GM19438 (cell line): ENCODE measurements around the gene ARMCX1.
A peak's percentile ranks its signal among the peaks of the same experiment; 100 is the strongest.
"Not testable (repeated sequence)": the region's sequence is repeated elsewhere in the genome, so short reads cannot be mapped to it uniquely, and the experiment has no call there.

Experiments used
- ATAC-seq: cut with Tn5 transposase; IDR thresholded peaks from one replicate; pipeline ENCODE4 v1.9.1; 2021; ENCODE audit warnings: low read depth; ENCODE audit not compliant: unreplicated experiment

The ARMCX1 gene

GRCh38 chrX:101550362-101550750, at the start of gene ARMCX1:
Gene ARMCX1 (plus strand): TSS chrX:101550547. CDS start chrX:101552931, 2,384 bp downstream.
- ATAC-seq, result no peak

GRCh38 chrX:101502929-101503328, 47.4 kb upstream of the ARMCX1 start:
- not testable (repeated sequence) for ATAC-seq

- no peak for ATAC-seq
Measured at GRCh38 chrX:101507372-101507771, 43.0 kb upstream of the ARMCX1 start.

- no peak for ATAC-seq
Measured at GRCh38 chrX:101507986-101508385, 42.4 kb upstream of the ARMCX1 start.

GRCh38 chrX:101530944-101531343, 19.4 kb upstream of the ARMCX1 start:
- no peak for ATAC-seq

- no peak for ATAC-seq
Measured at GRCh38 chrX:101539116-101539515, 11.2 kb upstream of the ARMCX1 start.

GRCh38 chrX:101550751-101551379, 518 bp downstream of the ARMCX1 start:
- ATAC-seq, result no peak

GRCh38 chrX:101551380-101551767, 1.0 kb downstream of the ARMCX1 start:
- no peak for ATAC-seq

GRCh38 chrX:101552714-101553113, 2.4 kb downstream of the ARMCX1 start:
- no peak for ATAC-seq

- no peak for ATAC-seq
Measured at GRCh38 chrX:101564651-101565050, 14.3 kb downstream of the ARMCX1 start.

GRCh38 chrX:101595739-101596419, 45.5 kb downstream of the ARMCX1 start:
- ATAC-seq, result peak; percentile 99

GRCh38 chrX:101599592-101599991, 49.2 kb downstream of the ARMCX1 start:
- not testable (repeated sequence) for ATAC-seq

- no peak for ATAC-seq
Measured at GRCh38 chrX:101602077-101602476, 51.7 kb downstream of the ARMCX1 start.
